HG03025 (cell line): ENCODE measurements around the gene FBLN5.
"Not testable (repeated sequence)": the region's sequence is repeated elsewhere in the genome, so short reads cannot be mapped to it uniquely, and the experiment has no call there.

Experiments
- ATAC-seq: cut with Tn5 transposase; IDR thresholded peaks from one replicate; pipeline ENCODE4 v1.9.1; 2021; ENCODE audit warnings: mild to moderate bottlenecking, moderate library complexity; ENCODE audit not compliant: unreplicated experiment, low FRiP score

FBLN5 gene

DNA sequence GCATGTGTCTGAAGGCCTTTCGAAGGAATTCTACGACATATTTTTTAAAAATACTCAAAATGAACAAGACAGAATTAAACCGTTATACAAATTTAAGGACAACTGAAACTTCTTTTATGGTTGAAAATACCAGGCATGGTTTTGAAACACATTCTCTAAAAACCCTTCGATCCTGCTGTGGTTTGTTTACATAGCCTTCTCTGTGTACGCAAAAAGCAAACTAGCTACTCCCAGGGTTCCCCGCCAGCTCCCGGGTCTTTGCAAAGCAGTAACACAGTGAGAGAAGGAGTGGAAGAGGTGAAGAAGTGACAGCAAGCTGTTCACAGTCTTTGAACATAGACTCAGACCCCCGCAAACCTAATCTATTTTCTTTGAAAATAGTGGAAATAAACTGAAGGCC lies 77.9 kb downstream of the FBLN5 start:
- ATAC-seq = no peak

DNA sequence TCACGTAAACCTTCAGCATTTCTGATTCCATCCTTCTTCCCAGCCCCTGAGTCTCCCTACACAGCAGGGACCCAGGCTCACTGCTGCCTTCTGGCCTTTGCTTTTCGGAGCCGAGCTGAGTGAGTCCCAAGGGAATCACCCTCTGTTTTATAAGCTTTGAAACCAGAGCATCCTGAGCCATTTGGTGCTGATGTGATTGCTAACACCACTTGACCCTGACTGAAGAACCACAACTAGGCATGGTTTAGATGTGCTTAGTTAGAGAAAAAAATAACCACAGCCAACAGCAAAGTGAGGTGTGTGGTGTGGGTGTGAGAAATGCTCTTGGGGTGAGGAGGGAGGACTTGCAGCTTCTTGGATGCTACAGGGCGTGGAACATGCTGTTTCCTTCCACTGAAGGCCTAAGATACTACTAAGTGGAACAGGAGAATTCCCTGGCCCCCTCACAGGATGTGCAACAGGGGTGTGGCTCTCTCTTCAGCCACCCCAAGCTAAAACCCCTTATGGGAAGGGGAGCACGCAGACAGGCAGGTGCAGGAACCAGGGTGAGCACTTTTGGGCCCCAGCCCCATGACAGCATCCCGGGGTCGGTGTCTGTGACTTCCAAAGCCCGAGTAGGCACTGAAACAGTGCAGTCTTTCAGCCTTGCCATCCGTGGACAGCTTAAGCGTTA lies 80.0 kb downstream of the FBLN5 start, which contains the start of gene TC2N:
TSS of gene TC2N (minus strand) at position 221 of the 673 bp plus-strand sequence. CDS start 53,767 bp downstream, outside the sequence.
- ATAC-seq = no peak

DNA sequence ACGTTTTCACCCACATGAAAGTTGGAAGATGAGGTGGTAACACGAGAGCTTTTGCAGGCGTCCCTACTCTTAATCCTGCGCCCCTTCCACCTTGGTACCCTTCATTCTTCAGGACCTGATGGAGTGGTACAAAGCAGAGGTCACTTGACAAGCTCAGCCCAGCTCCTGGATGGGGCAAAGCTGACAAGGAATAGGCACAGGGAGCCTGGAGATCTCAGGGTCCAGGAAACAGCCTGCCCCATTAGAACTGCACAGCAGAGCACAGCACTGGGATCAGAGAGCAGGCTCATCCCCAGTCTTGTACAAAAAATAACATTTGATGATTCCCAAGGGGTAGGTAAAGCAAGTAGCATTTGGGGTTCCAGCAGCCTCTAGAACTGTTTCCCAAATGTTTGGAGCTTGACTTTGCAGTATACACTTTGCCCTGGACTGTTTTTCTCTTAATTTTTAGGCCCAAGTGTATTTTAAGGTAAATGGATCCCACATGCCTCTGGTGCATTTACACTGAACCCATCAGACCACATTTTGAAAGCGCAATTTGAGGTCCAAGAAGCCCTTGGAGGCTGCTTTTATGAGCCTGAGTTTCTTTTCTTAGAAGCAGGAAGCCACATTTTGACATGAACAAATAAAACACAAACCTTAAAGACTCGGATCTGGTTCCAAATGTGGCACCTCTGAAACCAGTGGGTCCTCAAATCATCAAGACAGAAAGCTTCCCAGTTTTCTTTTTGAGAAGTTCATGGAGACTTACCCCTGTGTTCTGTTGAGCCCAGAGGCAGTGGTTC lies 80.8 kb downstream of the FBLN5 start:
- no peak for ATAC-seq

DNA sequence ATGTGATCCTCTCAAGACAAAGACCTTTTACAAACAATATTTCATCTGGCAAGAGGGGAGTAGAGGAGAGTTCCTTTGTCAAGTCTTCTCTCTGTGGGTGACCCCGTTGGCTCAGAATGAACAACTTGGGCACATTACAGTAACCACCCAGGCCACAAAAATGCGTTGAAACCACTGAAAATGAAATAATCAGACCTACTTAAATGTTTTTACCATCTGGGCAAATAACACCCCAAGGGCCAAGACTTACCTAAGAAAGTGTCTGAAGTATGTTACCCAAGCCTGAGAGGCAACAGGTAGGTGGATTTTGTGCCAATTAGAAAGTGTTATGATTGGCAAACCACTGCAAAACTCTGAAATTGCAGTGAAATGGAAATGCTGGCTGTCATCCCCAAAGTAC lies 81.4 kb downstream of the FBLN5 start:
- ATAC-seq = no peak

DNA sequence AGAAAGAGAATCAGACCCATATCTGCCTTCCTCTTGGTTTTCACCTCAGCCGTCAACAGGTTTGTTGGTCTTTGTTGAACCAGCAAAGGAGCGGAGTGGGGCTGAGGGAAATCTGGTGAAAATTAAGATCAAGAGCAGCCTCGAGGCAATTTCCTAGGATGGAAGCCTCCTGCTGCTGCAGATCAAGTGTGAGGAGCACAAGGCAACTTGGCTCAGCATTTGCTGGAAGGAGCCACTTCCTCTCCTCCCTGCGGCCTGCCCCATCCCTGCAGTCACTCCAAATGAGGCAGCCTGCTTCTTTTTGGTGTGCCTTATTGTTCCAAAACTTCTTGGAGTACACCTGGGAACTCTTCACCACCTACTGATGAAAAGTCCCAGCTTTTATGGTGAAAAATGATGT lies 85.1 kb downstream of the FBLN5 start:
- no peak for ATAC-seq

DNA sequence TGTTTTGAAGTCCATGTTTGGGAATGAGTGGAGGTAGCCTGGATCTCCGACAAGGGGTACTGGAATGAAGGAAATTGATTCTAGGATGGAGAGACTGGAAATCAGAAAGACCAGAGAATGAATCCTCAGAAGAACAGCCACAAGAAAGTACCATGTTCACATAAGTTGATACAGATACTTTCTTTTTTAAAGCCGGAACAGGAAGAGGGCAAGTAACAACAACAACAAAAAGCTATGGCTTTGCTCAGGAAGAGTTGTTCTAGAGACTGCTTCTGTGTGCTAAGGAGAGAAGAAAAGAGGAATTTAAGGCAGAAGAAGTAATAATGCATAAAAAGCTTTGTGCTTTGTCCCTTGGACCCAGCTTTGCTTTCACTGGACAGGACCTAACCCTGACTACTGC lies 86.4 kb downstream of the FBLN5 start:
- ATAC-seq = no peak

DNA sequence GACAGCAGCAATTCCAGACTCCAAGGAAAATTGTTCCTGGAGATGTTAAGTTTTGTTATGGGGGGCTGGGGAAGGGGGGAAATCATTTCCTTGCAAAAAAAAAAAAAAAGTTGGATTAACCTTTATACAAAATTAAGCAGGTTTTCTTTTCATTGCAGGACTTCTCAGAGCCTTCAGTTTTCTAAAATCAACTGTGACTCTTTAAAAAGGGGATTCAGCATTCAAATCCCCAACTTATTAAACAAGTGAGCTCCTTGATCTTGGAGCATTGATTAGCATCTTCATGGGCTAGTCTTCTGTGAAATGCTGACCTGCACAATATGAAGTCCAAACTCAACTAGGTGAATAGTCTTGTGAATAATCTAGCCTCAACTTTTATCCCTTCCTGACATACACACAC lies 87.3 kb downstream of the FBLN5 start:
- ATAC-seq = no peak

DNA sequence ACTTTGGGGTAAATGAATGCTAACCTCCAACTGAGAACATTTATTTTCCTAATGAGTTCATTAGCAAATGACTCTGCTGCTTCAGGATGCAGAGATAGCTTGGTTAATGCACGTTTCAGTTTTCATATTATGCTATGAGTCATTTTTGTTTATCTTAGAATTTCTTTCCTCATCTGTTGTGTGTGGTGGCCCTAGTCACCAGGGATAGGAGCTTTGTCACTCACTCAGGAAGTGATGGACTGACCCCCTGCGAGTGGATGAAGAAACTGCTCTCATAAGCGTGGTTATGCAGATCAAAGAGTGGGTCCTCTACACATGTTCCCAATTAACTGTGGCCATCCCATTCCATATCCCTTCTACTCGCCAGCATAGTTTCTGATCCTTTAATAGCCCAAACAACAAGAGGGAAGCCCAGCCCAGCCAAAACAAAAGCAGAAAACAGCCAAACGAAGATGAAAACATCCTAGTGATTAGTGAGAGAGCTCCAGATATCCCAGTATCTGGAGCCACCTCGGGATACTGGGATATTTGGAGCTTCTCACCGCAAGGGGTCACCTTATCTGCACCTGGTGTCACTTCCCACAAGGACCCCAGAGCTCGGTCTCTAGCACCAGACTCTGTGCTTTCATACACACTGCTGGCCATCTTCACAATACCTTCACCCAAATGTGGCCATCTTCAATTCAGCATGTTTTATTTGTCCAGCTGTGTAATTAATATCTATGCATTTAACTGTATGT lies 88.8 kb downstream of the FBLN5 start:
- no peak for ATAC-seq

DNA sequence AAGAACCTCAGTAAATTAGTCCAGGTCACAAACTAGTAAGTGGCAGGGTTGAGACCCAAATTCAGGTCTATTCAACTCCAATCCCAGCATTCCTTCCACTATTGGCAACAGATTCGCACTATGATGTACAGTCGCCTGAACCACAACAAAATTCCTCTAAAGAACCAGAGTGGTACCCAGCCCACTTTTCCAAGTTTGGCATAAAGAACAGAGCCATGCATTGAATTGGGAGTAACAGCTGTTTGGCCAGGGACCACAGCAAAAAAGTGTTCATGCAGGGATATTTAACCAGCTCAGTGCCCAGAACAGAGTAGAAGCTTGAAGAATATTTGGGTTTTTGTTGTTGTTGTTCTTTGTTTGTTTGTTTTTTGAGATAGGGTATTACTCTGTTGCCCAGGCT lies 89.9 kb downstream of the FBLN5 start:
- ATAC-seq = no peak

DNA sequence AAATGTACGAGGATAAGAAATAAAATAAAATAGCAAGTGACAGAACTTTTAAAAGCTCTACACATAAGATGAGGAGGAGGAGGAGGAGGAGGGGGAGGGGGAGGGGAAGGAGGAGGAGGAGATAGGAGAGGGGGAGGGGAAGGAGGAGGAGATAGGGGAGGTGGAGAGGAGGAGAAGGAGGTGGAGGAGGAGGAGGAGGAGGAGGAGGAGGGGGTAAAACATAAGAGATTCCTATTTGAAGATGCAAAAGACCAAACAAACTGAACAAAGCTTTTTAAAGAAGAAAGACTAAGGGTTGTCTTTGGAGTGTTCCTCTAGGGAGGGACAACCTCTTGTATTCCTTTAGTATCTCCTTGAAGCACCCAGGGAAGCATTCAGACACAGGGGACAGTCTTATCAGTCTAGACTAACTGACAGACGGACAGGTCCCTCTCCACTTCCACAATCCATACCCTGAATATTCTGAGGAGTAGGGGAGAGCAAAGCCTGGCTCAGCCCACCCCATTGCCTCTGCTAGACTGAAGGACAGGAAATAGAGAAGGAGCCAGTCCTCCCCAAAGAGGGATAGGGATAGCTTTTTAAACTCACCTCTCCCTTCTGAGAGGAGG lies 93.1 kb downstream of the FBLN5 start:
- ATAC-seq = no peak

DNA sequence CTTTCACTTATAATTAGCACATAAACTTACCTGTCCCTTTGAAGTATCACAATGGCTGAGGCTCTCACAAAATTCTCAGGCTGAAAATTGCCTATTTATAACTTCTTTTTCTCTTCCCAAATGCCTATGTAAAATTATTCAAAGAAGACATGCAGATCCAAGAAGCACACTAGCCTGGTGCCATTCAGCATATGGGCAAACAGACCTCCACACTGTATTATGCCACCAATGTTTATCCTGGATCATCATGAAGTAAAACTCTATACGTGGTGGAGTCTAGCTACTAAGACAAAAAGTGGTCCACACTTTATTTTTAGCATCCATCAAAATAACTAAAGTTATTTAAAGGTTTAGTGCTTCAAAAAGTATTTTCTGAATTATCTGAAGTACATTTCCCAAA lies 95.9 kb downstream of the FBLN5 start:
- no peak for ATAC-seq

DNA sequence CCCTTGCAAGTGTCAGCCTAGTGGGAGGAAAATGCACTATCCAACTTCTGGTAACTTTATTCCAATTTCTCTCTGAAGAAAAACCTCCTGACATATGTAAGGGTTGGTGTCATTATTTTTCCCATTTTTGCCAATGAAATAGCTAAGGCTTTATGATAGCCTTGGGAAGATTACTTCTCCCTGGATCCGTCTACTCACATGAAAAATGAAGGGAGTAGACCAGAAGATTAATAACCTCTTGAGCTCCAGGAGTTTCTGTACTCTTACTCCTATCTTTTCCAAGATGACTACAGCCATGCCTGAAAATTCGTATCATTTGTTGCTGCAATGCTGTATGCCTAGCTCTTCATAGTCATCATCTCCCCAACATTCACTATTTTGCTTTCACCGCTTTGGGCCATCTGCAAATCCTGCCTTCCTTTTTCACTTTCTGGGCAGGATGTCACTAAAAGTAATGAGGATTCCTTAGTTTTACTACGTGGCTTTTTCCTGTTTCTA lies 98.9 kb downstream of the FBLN5 start:
- ATAC-seq = no peak

DNA sequence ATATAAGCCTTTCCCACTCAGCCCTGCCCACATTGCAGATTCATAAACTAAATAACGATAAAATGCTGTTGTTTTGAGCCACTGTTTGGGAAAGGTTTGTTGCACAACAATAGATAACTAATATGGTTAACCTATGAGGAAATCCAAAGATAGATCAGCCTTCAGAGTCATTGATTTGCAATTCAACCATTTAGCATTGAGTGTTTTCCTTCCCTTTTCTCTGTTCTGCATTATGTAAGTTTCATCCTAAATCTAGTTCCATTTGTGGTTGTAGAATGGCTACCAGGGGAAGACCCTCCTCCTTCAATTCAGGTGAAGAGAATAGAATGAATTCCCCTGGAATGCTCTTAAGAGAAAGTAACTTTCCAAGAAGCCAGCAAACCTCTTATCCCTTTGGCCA lies 99.8 kb downstream of the FBLN5 start:
- no peak for ATAC-seq

DNA sequence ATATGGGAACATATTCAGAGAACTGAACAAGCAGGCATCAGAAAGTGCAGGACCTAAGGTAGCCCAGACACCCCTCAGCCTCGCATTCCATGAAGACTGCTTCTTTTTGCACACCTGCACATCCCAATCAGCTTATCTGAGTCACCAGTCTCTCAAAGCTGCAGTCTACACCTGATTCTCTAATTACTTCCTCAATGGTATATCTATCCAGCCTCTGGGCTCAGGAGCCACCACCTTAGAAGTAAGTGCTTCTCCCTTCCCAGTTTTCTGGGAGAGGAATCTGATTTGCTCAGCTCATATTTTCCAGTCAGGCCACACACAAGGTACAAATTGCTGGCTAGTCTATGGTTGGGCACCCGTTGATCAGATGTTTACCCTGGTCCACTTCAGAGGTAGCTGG lies 101.8 kb downstream of the FBLN5 start:
- no peak for ATAC-seq

DNA sequence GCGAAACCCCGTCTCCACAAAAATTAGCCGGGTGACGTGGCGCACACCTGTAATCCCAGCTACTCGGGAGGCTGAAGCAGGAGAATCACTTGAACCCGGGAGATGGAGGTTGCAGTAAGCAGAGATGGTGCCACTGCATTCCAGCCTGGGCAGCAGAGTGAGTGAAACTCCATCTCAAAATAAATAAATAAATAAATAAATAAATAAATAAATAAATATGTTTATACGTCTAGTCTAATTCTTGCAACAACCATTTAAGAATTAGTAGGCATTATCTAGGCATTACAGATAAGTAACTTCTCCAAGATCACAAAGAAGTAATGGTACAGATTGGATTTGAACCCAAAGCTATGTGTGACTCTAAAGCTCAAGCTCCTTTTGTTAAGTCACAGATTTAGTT lies 102.4 kb downstream of the FBLN5 start:
- ATAC-seq = not testable (repeated sequence)

DNA sequence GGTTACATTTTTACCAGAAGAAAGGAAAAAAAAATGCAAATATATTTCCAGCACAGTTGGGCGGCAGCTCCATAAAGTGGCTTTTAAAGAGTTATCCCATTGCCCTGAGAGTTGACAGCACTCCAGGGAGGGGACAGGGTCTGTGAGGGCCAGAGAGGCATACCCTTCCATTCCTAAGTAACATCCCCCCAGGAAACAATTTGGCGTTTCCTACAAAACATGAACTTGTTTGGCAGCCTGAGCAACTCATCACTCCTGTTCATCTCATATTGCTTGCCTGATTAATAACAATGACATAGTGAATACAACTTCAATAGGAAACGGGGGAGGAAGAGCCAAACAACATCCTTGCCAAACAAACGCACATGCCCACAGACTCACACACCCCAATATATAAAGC lies 103.5 kb downstream of the FBLN5 start:
- no peak for ATAC-seq

DNA sequence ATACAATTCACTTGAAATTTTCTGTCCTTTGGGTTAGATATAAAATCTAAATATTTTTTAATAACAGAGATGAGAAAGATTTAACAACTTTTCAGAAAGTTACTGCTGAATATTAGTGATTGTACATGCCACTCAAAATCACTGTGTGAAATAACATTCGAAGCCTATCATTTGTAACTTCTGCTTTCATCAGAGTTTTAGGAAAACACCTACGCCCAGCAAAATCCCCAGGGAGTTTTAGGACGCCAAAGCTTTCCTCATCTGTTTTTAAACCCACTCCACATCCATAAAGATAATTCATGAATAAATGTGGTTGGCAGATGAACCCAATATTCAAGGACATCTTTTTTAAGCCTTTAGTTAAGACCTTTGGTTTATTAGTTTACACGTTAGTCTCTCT lies 104.1 kb downstream of the FBLN5 start:
- ATAC-seq = no peak

DNA sequence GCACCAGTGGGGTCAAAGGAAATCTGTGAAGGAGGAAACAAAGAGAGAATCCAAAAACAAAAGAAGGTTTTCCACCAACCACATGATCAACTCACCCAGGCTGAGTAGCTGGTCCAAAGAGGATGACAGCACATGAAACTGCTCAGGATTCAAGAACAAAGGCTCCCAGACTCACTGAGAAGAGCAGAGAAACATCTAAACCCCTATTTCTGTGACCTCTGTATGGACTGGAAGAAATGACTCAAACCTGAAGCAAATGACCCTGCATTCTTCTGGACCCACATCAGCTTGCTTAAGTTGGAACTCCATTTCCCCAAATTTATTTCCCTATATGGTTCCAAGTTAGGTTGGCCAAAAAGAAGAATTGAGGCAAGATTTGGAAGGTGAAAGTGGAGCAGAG lies 106.4 kb downstream of the FBLN5 start:
- no peak for ATAC-seq

DNA sequence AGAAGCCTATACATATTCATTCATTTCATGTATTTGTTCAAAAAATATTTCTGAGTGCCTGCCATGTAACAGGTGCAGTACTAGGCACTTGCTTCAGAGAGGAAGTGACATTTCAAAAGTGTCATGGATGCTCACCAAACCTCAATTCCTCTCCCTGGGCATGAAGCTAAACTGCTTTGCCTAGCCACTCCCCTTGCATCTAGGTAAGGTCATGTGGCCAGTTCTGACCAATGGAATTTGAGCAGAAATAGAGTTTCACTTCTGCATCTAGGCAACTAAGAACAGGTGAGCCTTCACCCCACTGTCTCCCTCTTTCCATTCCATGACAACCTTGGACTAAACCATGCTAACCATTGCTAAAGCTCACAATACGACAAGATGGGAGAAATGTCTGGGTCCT lies 107.7 kb downstream of the FBLN5 start:
- no peak for ATAC-seq

DNA sequence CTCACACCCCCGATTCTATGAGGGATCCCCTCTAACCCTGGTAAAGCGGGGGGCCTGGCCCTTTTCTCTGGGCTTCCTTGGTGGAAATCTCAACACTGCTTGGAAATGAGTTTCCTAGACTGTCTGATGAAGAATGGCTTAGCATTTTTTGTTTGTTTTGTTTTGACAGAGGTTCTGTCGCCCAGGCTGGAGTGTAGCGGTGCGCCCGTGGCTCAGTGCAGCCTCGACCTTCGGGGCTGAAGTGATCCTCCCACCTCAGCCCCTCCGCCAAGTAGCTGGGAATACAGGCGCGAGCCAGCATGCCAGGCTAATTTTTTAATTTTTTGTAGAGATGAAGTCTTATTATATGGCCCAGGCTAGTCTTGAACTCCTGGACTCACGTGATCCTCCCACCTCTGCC lies 110.4 kb downstream of the FBLN5 start:
- no peak for ATAC-seq
